ENCODE measurements around the gene MRPS18B. TPM values are rescaled to one million over a fixed set of nuclear protein-coding genes. Genes with fewer than 3 reads are reported as not detected.

MRPS18B gene
- total RNA-seq, 1 experiment from 2014 or later = 47.5 TPM

GRCh38 chr6:30601436-30601814 lies 16.2 kb upstream of the MRPS18B start:
- in situ Hi-C loops (cut with HindIII; ENCODE audit: low sequenced_read_pairs) = no loop called here

DNA sequence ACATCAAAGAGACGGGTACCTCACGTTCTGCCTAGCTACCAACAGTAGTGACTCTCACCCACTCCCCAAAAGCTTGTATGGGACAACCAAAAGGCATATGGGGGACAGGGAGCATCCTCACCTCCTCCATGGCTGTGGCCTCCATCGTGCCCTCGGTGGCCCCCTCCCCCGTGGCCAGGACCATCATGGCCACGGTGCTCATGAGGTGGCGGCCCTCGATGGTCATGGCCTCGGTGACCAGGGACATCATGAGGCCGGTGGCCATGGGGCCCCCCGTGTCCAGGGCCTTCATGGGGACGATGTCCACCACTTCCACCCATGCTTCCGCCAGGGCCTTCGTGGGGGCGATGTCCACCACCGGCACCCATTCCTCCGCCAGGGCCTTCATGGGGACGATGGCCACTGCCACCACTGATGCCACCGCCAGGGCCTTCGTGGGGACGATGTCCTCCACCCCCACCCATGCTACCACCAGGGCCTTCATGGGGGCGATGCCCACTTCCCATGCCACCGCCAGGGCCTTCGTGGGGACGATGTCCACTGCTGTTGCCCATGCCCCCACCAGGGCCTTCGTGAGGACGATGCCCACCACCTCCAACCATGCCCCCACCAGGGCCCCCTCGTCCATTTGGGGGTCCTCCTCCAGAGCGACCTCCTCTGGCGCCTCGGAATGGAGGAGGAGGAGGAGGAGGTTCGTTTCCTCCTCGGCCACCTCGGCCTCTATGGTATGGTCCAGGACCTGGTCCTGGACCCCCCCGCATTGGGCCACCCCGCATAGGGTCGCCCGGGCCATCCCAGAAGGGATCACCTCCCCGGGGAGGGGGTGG lies 15.6 kb upstream of the MRPS18B start:
- DNase-seq (ENCODE audit: low spot score) = no peak
- in situ Hi-C loops (cut with HindIII; ENCODE audit: low sequenced_read_pairs) = no loop called here

More at GRCh38 chr6:30601436-30601814, 16.2 kb upstream of the MRPS18B start:
- no peak for DNase-seq (ENCODE audit: low spot score)

GRCh38 chr6:30603961-30604360 lies 13.7 kb upstream of the MRPS18B start:
- no peak for DNase-seq (ENCODE audit: low spot score)
- in situ Hi-C loops (cut with HindIII; ENCODE audit: low sequenced_read_pairs) = no loop called here

- in situ Hi-C loops (cut with HindIII; ENCODE audit: low sequenced_read_pairs) = no loop called here
- no peak for DNase-seq (ENCODE audit: low spot score)
Observed at GRCh38 chr6:30610065-30610464, 7.6 kb upstream of the MRPS18B start.

DNA sequence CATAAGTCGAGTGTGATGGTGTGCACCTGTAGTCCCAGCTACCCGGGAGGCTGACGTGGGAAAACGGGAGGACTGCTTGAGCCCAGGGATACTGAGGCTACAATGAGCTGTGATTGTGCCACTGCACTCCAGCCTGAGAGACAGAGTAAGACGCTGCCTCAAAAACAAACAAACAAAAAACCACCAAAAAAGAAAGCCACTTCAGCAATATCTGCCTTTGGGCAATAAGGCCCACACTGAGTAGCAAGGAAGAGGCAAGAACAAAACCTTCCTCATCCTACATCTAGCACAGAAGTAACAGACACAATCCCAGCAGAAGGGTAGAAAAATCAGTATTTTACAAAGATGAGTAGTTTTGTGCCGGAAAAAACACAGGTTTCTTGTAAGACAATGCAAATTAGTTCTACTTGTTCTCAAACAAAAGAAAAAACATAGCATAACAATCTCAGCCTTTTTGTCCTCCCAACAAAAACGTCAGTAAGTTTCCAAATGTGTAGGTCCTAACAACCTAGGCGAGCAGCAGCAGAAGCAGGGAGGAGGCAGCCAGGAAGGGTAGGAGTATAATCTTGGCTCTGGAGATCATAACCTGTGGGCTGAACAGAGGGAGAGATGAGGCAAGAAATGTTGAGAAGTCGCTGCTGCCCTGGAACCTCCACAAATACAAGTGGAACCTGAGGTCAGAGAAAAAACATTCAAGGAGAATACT lies 6.3 kb upstream of the MRPS18B start:
- DNase-seq (ENCODE audit: low spot score) = no peak
- in situ Hi-C loops (cut with HindIII; ENCODE audit: low sequenced_read_pairs) = no loop called here

DNA sequence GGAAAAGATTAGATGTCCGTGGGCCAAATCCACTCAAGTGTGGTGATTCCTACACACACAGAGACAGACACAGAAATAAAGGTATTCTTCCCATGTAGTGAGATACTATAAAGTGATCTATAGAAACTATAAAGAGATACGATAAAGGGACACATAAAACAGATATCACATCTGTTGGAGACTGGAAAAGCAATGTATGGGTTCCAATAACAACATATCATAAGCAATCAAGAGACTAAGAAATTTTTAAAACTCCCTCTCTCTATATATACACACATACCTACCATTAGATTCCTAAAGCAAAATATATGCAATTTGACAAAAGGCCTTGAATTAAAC lies 5.8 kb upstream of the MRPS18B start:
- in situ Hi-C loops (cut with HindIII; ENCODE audit: low sequenced_read_pairs) = no loop called here
- DNase-seq (ENCODE audit: low spot score) = no peak

- in situ Hi-C loops (cut with HindIII; ENCODE audit: low sequenced_read_pairs) = no loop called here
- DNase-seq (ENCODE audit: low spot score) = peak; percentile 54
Observed at GRCh38 chr6:30612213-30612612, 5.4 kb upstream of the MRPS18B start.

- peak; percentile 24 for DNase-seq (ENCODE audit: low spot score)
- in situ Hi-C loops (cut with HindIII; ENCODE audit: low sequenced_read_pairs) = no loop called here
Observed at GRCh38 chr6:30612687-30613248, 4.9 kb upstream of the MRPS18B start.

GRCh38 chr6:30613251-30614043 lies 4.2 kb upstream of the MRPS18B start:
- DNase-seq (ENCODE audit: low spot score) = no peak
- in situ Hi-C loops (cut with HindIII; ENCODE audit: low sequenced_read_pairs) = no loop called here

GRCh38 chr6:30614044-30614842 lies 3.4 kb upstream of the MRPS18B start:
- DNase-seq (ENCODE audit: low spot score) = peak; percentile 61
- in situ Hi-C loops (cut with HindIII; ENCODE audit: low sequenced_read_pairs) = no loop called here

GRCh38 chr6:30614843-30615218 lies 2.8 kb upstream of the MRPS18B start:
- in situ Hi-C loops (cut with HindIII; ENCODE audit: low sequenced_read_pairs) = no loop called here
- DNase-seq (ENCODE audit: low spot score) = peak; percentile 100

- in situ Hi-C loops (cut with HindIII; ENCODE audit: low sequenced_read_pairs) = no loop called here
- DNase-seq (ENCODE audit: low spot score) = peak; percentile 86
Observed at GRCh38 chr6:30615219-30615957, 2.3 kb upstream of the MRPS18B start.

GRCh38 chr6:30615958-30616810 lies 1.5 kb upstream of the MRPS18B start:
- in situ Hi-C loops (cut with HindIII; ENCODE audit: low sequenced_read_pairs) = no loop called here
- peak; percentile 76 for DNase-seq (ENCODE audit: low spot score)

GRCh38 chr6:30616811-30617564 lies 652 bp upstream of the MRPS18B start, which contains the start of gene PPP1R10:
Gene PPP1R10 (minus strand): TSS chr6:30617243. CDS start chr6:30609944, 7,299 bp downstream.
- in situ Hi-C loops (cut with HindIII; ENCODE audit: low sequenced_read_pairs) = no loop called here

GRCh38 chr6:30618270-30618797 lies 694 bp downstream of the MRPS18B start:
- no peak for DNase-seq (ENCODE audit: low spot score)
- in situ Hi-C loops (cut with HindIII; ENCODE audit: low sequenced_read_pairs) = no loop called here

More at GRCh38 chr6:30616811-30617564, 652 bp upstream of the MRPS18B start, which contains the start of gene PPP1R10:
- DNase-seq (ENCODE audit: low spot score) = peak; percentile 100

DNA sequence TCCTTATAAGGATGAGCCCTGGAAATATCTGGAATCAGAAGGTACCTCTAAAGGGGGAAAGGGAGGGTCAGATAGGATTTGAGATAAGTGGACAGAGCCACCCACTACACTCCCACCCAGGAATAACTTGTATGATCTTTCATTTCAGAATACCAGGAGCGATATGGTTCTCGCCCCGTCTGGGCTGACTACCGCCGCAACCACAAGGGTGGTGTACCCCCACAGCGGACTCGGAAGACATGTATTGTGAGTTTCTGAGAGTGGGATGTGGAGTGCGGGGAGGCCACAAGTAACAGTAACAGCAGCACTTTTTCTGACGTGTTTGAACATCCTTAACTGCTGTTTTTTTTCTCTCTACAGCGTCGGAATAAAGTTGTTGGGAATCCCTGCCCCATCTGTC lies 1.9 kb downstream of the MRPS18B start:
- DNase-seq (ENCODE audit: low spot score) = no peak
- in situ Hi-C loops (cut with HindIII; ENCODE audit: low sequenced_read_pairs) = no loop called here

Measured in G401 (cell line).